RPMI7951 (cell line): ENCODE data around the gene ZNF282. TPM values are rescaled to one million over a fixed set of nuclear protein-coding genes. Genes with fewer than 3 reads are reported as not detected.
"Not testable (repeated sequence)": the region's sequence is repeated elsewhere in the genome, so short reads cannot be mapped to it uniquely, and the experiment has no call there.

ENCODE experiments used
- DNase-seq: peaks from one replicate; pipeline ENCODE4 v3.0.0-alpha.2; 2012; ENCODE audit warnings: low read depth
- total RNA-seq: library from RNA; depleted of rRNA; stranded (reverse); fragments of >200 nt; shearing (Covaris generic); gene quantifications from 2 replicates; pipeline ENCODE4 v1.2.3, GENCODE V29; 2014

The ZNF282 gene
- total RNA-seq, 1 experiment from 2014 or later: 8.3 TPM

DNA sequence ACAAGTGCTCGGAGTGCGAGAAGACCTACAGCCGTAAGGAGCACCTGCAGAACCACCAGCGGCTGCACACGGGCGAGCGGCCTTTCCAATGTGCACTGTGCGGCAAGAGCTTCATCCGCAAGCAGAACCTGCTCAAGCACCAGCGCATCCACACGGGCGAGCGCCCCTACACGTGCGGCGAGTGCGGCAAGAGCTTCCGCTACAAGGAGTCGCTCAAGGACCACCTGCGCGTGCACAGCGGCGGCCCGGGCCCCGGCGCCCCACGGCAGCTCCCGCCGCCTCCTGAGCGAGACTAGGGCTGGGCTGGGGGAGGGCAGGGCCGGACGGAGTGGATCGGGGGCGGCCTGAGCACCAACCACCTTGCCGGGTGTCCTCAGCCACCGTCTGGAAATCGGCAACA, 29.0 kb downstream of the ZNF282 start:
- no peak for DNase-seq

DNA sequence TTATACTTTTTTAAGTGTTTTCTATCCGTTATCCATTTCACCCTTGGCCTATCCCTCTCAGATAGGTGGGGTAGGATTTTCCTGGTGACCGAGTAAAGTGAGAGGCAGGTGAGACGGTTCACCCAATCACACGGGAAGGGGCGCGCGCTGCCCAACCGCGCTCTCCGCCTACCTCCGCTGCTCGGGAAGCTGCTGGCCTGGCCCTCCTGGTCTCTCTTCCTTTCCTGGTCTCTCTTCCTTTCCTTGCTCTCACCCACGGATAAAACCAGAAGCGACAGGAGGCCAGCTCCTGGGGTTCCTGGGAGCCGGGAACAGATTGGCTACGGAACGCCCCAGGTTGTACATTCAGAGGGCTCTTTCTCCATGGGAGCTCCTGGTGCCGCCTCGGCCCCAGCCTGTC, 29.8 kb downstream of the ZNF282 start:
- no peak for DNase-seq

DNA sequence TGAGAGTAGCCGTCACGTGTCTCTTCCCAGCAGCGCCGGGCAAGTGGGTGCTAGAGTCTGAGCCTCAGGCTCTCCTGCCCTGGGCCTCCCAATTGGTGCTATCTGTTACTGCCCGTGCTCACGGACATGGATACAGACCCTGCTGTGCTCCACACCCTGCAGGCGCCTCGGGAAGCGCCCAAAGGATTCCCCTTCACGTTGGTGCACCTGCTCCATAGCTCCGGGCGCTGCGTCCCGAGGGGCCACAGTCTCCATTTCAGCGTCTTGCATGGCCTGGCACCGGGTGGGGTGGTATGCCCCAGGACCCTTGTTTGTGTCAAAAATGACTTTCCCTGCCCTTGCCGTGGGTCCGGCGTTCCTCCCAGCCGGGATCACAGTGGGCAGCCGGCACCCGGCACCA, 30.3 kb downstream of the ZNF282 start:
- DNase-seq: no peak

DNA sequence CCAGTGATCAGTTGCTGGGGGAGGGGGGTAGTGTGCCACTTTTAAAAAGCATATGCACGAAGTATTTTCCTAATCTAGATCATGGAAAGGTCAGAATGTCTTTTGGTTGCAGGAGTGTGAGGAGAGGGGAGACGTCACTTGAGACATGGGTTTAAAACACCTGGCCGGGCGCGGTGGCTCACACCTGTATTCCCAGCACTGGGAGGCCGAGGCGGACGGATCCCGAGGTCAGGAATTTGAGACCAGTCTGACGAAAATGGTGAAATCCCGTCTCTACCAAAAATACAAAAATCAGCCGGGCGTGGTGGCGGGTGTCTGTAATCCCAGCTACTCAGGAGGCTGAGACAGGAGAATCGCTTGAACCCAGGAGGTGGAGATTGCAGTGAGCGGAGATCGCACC, 31.0 kb downstream of the ZNF282 start:
- not testable (repeated sequence) for DNase-seq

DNA sequence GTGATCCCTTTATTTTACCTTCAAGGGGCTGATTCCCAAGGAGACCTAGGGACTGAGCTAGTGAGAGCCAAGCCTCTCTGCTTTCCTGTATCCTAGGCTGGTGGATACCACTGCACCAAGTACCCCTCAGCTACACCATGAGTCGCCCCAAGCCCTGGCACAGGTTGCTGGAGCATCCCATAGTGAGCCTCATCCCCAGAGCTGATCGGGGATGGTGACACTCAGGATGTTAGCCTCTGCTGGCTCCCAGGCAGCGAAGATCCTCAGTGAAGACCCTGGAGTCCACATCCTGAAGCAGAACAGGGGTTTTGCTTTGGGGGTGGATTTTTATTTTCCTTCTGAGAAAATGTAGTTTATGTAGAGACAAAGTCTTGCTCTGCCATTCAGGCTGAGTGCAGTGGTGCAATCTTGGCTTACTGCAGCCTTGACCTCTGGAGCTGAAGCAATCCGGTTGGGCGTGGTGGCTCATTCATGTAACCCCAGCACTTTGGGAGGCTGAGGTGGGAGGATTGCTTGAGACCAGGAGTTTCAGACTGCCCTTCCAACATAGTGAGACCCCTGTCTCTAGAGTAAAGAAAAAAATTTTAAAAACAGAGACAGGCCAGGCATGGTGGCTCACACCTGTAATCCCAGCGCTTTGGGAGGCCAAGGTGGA, 31.6 kb downstream of the ZNF282 start:
- DNase-seq: no peak

DNA sequence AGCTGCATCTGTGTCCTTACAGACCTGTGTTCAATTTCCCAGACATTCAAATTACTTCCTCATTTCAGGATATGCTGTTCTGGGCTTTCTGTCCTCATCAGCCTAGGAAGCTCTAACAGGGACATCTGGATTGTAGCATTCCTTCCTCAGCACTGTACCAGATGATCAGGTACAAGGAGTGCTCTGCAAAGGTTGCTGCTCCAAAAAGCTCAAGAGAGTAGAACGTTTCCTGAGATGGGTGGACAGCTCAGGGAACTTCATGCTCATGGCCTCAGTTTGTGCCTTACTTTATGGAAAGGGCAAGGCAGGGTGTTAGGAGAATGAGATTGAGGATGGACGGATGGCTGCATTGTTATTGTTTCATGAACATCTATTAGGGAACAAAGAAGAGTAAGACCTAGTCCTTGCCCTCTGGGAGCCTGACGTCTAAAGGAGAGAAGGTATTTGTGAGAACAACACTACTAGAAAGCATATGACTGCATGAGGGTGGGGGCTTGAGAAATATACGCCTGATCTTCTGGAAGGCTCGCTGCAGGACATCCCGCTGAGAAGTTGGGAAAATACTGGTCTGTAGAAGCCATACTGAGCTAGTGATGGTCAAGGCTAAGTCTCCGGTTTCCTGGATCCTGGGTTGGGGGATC, 33.6 kb downstream of the ZNF282 start:
- DNase-seq: no peak

DNA sequence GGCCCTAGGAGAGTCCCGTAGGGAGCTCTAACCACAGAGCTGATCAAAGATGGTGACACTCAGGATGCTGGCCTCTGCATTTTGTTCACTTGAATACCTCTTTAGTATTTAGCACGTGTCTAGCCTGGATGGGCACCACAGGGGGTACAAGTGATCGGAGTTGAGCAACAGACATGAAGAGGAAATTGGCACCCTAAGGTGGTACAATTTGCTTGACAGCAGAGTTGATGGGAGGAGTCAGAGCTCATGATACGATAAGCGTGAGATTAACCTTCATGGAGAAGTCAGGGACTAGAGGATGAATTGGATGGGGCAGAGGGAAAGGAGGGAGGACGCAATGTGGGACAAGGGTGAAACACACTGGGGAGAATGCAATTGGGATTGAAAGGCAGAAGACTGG, 34.2 kb downstream of the ZNF282 start:
- no peak for DNase-seq

DNA sequence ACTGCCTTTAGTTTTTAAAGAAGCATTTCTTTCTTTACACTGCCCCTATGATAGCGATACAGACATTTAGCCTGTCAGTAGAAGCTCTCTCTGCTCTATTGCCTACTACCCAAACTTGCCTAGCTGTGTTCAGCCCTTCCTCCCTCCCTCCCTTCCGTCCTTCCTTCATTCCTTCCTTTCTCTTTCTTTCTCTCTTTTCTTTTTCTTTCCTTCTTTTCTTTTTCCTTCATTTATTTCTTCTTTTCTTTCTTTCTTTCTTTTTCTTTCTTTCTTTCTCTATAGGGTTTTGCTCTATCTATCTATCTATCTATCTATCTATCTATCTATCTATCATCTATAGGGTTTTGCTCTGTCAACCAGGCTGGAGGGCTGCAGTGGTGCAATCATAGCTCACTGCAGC, 37.0 kb downstream of the ZNF282 start:
- no peak for DNase-seq

DNA sequence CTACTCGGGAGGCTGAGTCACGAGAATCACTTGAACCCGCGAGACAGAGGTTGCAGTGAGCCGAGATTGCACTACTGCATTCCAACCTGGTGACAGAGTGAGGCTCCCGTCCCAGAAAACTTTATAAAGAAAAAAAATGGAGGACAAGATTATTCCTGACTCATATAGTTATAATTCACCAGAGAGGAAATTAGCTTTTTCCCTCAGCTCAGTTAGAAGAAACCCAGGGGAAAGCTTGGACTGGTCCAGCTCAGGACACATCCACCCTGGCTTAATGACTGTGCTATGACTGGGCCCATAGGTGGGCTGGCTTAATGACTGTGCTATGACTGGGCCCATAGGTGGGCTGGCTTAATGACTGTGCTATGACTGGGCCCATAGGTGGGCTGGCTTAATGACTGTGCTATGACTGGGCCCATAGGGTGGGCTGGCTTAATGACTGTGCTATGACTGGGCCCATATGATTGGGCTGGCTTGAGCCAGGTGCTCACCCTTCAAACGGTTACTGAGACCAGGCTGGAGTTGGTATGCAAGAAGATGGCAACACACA, 38.4 kb downstream of the ZNF282 start:
- DNase-seq: peak; percentile 77

DNA sequence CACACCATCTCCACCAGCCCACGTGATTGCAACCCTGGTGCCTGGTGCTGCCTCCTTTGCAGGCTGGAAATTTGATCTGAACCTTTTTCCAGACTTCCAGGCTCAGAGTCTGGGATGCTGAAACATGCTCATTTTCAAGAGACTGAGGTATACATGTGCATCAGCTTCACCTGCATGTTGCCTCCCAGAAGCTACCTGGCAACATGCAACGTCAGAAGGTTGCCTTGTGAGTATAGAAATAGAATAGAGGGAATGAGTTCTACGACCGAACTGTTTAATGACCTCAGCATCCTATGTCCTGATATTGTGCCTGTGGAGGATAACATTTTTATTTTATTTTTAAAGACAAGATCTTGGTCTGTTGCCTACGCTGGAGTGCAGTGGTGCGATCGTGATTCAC, 42.2 kb downstream of the ZNF282 start:
- no peak for DNase-seq

DNA sequence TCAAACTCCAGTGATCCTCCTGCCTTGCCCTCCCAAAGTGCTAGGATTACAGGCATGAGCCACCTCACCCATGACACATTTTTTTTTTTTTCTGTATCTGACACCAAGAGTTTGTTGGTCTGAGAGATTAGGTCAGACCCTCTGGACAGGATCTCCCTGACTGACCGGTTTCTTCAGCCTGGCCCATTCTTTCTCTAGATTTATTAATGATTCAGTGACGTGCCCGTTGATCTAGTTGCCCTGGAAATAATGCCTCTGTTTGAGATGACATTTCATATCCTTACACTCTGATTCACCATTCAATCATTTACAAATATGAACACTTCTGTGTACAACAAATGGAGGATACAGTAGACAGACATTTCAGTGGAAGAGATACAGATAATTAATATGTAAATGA, 42.7 kb downstream of the ZNF282 start:
- no peak for DNase-seq

DNA sequence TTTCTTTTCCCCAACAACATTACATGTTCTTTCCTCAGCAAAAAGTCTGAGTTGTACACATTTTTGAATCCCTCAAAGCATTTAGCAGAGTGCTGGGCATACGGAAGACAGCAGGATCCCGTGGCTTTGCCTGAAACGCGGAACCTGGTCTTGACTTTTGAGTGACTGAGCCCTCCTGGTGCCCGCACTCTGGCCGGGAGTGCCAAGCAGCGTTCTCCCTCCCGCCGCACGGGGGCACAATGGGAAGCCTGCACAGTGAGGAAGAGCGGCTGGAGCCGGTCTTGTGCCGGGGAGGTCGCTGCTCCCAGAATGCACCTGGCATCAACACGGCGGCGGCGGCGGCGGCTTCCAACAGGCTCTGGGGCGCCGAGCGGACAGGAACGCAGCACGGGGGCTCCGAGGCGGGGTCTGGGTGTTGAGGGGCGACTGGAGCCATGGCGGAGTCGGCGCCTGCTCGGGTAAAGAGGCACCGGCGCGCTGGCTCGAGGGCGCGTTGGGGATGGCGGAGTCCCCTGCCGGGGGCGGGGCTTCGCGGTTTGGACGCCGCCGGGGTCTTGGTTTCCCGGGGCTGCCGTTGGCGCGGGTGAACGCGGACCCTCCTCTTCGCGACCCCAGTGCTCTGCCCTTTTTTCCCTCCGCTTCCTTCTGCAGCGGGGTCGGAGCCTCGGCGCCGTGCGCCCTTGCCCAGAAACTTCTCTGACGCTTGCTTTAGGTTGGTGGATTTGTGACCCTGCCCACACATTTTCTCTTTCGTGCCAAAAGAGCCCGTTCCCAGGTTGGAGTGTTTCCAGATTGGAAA, 44.2 kb downstream of the ZNF282 start, which contains the start of gene ZNF212:
TSS of gene ZNF212 (plus strand) at position 307 of the 799 bp plus-strand sequence. CDS start at position 435, 128 bp downstream.
- peak; percentile 89 for DNase-seq

DNA sequence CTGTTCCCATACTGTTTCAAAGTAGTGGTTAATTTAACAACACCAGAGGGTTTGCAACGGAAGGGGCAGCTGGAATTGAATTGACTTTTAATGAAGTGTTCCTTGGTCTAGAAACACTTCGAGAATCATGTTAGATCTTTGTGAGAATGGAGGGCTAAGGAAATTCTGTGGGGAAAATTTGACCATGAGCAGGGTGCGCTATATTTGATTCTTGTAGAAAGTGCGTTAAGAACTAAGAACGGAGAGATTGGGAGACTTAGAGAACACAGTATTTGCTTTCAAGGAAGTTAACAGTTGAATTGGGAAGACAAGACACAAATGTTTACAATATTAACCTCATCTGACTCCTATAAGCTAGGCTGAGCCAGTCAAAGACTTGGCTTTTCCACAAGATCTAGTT, 45.3 kb downstream of the ZNF282 start:
- DNase-seq: no peak

DNA sequence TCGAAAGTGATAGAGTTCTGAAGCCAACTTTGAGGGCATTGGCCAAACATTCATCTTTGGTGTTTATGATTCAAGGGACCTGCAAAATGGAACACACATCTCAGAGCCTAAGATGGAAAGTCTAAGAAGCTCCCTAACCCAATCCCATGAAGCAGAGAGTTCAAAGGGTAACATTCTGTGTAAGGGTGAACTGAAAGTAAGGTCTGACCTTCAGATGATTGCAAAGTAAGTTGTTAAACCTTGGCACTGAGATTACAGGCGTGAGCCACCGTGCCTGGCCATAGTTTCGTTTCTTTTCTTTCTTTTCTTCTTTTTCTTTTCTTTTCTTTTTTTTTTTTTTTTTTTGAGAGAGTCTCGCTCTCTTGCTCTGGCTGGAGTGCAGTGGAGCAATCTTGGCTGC, 46.4 kb downstream of the ZNF282 start:
- no peak for DNase-seq

DNA sequence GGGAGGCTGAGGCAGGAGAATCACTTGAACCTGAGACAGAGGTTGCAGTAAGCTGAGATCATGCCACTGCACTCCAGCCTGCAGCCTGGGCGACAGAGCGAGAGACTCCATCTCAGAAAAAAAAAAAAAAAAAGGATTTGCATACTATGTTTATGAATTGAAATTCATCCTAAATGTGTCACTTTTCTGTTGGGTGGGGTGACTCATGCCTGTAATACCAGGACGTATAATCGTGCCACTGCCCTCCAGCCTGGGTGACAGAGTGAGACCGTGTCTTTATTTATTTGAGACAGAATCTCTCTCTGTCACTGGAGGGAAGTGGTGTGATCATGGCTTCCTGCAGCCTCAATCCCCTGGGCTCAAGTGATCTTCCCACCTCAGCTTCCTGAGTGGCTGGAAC, 49.9 kb downstream of the ZNF282 start:
- no peak for DNase-seq

DNA sequence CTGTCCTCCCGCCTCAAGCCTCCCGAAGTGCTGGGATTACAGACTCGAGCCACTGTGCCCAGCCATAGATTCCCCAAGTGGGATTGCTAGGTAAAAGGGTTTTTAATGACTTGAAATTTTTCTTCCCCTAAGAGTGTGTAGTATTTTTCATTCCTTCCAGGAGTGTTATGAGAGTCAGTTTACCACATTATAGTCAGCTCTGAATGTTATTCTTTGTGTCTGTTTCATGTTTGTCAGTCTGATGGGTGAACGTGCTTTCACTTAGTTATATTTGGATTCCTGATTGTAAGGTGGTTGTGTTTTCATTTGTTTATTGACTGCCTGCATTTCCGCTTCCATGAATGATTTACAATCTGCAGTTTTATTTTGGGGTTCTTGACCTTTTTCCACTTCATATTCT, 50.4 kb downstream of the ZNF282 start:
- DNase-seq: no peak

DNA sequence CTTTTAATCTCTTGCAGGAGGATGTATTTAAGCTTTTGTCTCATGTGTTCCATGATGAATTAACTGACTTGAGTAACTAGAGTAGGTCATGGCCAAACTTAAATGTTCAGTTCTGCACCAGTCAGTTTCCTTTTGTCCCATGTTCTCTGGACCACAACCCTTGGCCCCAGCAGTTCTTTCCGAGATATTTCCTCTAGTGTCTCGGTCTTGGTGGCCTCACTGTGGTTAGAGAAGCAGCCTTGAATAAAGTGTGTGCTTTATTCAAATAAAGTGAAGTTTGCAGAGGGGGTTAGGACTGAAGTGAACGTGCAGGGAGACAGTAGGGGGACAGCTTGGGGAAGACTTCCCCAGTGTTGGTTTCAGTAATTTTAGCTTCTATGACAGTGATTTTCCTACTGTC, 53.4 kb downstream of the ZNF282 start:
- no peak for DNase-seq

DNA sequence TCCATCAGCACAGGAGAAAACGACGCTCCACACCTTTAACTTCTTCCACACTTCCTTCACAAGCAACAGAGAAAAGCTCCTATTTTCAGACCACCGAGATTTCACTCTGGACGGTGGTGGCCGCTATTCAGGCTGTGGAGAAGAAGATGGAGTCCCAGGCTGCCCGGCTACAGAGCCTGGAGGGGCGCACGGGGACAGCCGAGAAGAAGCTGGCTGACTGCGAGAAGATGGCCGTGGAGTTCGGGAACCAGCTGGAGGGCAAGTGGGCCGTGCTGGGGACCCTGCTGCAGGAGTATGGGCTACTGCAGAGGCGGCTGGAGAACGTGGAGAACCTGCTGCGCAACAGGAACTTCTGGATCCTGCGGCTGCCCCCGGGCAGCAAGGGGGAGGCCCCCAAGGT, 54.8 kb downstream of the ZNF282 start:
- not testable (repeated sequence) for DNase-seq

DNA sequence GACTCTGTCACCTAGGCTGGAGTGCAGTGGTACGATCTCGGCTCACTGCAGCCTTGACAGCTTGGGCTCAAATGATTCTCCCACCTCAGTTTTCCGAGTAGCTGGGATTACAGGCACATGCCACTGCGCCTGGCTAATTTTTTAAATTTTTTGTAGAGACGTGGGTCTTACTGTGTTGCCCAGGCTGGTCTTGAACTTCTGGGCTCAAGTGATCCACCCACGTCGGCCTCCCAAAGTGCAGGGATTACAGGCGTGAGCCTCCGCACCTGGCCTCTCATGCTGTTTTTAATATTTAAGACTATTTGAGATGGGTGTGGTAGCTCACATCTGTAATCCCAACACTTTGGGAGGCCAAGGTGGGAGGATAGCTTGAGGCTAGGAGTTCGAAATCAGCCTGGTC, 56.2 kb downstream of the ZNF282 start:
- not testable (repeated sequence) for DNase-seq

DNA sequence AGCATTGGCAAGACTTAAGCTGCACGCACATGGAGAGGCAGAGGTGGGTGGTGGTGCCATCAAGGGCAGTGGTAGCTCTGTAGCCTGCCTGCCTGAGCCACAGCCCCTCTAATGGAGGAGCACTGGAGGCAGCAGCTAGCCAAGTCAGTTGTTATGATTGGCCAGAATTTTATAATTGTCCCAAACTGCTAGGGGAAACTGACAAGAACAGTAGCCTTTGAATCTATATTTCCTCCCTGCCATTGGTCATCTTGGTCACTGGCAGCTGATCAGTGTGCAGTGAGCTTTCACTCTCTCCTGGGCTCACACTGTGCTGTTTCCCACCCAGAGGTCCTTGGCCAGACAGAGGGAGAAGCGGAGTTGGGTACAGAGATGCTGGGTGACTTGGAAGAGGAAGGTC, 57.0 kb downstream of the ZNF282 start:
- no peak for DNase-seq

DNA sequence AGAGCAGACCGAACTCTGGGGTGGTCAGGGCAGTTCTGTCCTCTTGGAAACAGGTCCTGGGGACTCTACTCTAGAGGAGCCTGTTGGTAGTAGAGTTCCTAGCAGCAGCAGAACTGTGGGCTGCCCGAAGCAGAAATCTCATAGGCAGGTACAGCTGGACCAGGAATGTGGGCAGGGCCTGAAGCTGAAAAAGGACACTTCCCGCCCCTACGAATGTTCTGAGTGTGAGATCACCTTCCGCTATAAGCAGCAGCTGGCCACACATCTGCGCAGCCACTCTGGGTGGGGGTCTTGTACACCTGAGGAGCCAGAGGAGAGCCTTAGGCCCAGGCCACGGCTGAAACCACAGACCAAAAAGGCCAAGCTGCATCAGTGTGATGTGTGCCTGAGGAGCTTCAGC, 58.3 kb downstream of the ZNF282 start:
- DNase-seq: no peak

DNA sequence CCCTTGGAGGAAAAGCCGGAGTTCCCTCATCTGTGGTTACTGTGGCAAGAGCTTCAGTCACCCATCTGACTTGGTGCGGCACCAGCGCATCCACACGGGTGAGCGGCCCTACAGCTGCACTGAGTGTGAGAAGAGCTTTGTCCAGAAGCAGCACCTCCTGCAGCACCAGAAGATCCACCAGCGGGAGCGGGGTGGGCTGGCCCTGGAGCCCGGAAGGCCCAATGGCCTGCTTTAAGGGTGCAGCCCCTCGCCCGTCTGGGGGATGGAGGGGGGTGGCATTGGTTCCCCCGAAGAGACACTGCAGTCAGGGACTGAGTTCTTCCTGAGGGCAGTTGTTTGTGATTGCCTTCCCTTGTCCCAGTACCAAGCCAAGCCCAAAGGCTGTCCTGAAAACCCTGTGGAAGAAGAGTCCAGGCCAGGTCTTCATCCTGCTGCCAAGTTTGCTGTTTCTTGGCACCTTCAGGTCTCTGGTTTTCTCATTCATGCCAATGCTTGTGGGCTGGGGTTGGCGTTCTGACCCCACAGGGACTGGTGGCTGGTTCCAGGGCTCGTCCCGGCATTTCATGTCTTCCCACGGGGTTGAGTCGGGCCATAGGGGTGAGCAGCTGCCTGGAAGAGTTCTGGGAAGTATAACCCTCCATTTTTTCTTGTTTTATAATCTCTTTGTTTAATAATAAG, 59.0 kb downstream of the ZNF282 start:
- no peak for DNase-seq
